ENCODE measurements around the gene ARSK. TPM values are rescaled to one million over a fixed set of nuclear protein-coding genes. Genes with fewer than 3 reads are reported as not detected.

The ARSK gene
- total and polyA plus RNA-seq, 2 of the 4 experiments (the other 2 are of a cell fraction), result 15.1 to 22.0 TPM

DNA sequence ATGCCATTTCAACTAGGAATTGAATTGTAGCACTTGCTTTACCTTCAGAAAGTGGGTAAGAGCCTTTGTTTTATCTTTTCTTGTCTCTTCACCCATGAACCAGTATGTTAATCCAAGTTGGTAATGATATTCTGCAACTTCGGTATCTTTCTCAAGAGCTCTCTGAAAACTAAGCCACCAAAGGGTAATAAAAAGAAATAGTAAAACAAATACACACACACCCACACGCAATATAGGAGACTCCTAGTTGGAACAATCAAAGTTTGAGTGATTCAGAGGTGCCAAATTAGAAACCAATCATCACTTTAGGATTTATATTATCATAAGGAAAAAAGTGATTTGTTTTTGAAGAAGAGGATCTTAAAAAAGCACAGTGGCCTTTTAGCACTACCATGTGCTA lies 30.5 kb upstream of the ARSK start:
- Histone ChIP-seq H3K36me3 (ENCODE audit: control insufficient read depth, insufficient read depth, low read length) (peaks cover 16% of the 10 kb centered on the region), H3K56ac (ENCODE audit: extremely low read depth, insufficient read depth, low read length) (no peak overlapping the region), H2AK9ac (replicated peaks; ENCODE audit: low read depth, low read length, poor library complexity) (no peak overlapping the region), H2AFZ (replicated peaks; ENCODE audit: low read length, poor library complexity) (no peak overlapping the region), H3K9ac (ENCODE audit: low read depth, low read length) (no peak overlapping the region), H4K91ac (ENCODE audit: insufficient read depth, low read depth, low read length) (no peak overlapping the region), H3K4ac (ENCODE audit: low read depth, low read length) (no peak overlapping the region), H3K4me1 (ENCODE audit: control insufficient read depth, insufficient read depth, low read length) (no peaks in the 10 kb centered on the region), H2BK5ac (ENCODE audit: low read depth, low read length, poor library complexity, severe bottlenecking) (no peak overlapping the region), H3K27ac (ENCODE audit: insufficient read depth, low read length) (no peak overlapping the region), H2BK120ac (ENCODE audit: low read depth, low read length) (no peak overlapping the region), H3K4me2 (ENCODE audit: low read depth, low read length) (no peak overlapping the region), H3K4me3 (ENCODE audit: insufficient read depth, low read depth, low read length) (no peak overlapping the region), H3K27me3 (ENCODE audit: control insufficient read depth, insufficient read depth, low read length) (no peaks in the 10 kb centered on the region), H4K20me1 (ENCODE audit: insufficient read depth, low read length) (no peaks in the 10 kb centered on the region), H2AK5ac (ENCODE audit: low read depth, low read length) (no peak overlapping the region), H3K14ac (replicated peaks; ENCODE audit: low read depth, low read length) (no peak overlapping the region), H3K18ac (ENCODE audit: low read depth, low read length) (no peak overlapping the region), H4K8ac (ENCODE audit: low read depth in 2 of 2, low read length in 2 of 2) (no peak overlapping the region), H3K9me3 (ENCODE audit: control insufficient read depth, insufficient read depth, low read length) (no peaks in the 10 kb centered on the region), H2BK15ac (ENCODE audit: low read depth, low read length) (no peak overlapping the region), H3K23ac (ENCODE audit: low read depth, low read length) (no peak overlapping the region), H2BK20ac (ENCODE audit: low read depth, low read length) (no peak overlapping the region), H4K5ac (ENCODE audit: low read depth, low read length) (no peak overlapping the region), H3K9me1 (ENCODE audit: insufficient read depth, low read length) (peaks cover 3% of the 10 kb centered on the region; the same call in 1 of the 2 replicates), H3K79me1 (ENCODE audit: low read depth in 1 of 2, low read length in 2 of 2) (peaks cover 13 to 20% of the 10 kb centered on the region in 2 experiments; a peak in 2 of 4 replicates)
- in situ Hi-C loops (cut with MboI; ENCODE audit: low sequenced_read_pairs), result no loop called here
- CTCF ChIA-PET, result no interaction called here
- TF ChIP-seq MXI1 (IDR thresholded peaks at IDR 0.05; ENCODE audit: borderline replicate concordance, low read depth, low read length) (no peak), NFE2L2 (IDR thresholded peaks at IDR 0.05; ENCODE audit: low read depth, low read length) (no peak), MAZ (IDR thresholded peaks at IDR 0.05; ENCODE audit: borderline replicate concordance, low read depth, low read length) (no peak), RFX5 (IDR thresholded peaks at IDR 0.05; ENCODE audit: low read depth, low read length) (no peak), RAD21 (IDR thresholded peaks at IDR 0.05; ENCODE audit: low read length) (no peak), ELK1 (IDR thresholded peaks at IDR 0.05; ENCODE audit: borderline replicate concordance, low read depth, low read length) (no peak), POLR2A (IDR thresholded peaks at IDR 0.05; ENCODE audit: low read depth, low read length) (no peak), CEBPB (IDR thresholded peaks at IDR 0.05; ENCODE audit: low read depth, low read length) (no peak), BHLHE40 (IDR thresholded peaks at IDR 0.05; ENCODE audit: low read depth, low read length) (no peak)
- TF ChIP-seq, protein P1, sequence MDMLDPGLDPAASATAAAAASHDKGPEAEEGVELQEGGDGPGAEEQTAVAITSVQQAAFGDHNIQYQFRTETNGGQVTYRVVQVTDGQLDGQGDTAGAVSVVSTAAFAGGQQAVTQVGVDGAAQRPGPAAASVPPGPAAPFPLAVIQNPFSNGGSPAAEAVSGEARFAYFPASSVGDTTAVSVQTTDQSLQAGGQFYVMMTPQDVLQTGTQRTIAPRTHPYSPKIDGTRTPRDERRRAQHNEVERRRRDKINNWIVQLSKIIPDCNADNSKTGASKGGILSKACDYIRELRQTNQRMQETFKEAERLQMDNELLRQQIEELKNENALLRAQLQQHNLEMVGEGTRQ (IDR thresholded peaks at IDR 0.05; ENCODE audit: low read depth, low read length), result no peak
- TF ChIP-seq, protein P2, sequence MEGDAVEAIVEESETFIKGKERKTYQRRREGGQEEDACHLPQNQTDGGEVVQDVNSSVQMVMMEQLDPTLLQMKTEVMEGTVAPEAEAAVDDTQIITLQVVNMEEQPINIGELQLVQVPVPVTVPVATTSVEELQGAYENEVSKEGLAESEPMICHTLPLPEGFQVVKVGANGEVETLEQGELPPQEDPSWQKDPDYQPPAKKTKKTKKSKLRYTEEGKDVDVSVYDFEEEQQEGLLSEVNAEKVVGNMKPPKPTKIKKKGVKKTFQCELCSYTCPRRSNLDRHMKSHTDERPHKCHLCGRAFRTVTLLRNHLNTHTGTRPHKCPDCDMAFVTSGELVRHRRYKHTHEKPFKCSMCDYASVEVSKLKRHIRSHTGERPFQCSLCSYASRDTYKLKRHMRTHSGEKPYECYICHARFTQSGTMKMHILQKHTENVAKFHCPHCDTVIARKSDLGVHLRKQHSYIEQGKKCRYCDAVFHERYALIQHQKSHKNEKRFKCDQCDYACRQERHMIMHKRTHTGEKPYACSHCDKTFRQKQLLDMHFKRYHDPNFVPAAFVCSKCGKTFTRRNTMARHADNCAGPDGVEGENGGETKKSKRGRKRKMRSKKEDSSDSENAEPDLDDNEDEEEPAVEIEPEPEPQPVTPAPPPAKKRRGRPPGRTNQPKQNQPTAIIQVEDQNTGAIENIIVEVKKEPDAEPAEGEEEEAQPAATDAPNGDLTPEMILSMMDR (conservative IDR thresholded peaks at IDR 0.05; ENCODE audit: low read depth, low read length), result no peak
- POLR2A ChIA-PET (ENCODE audit: unreplicated experiment), result no interaction called here
- ATAC-seq (ENCODE audit: low read depth), result no peak
- no peak for DNase-seq
- intact Hi-C loops (cut with micrococcal nuclease), result no loop called here
- no TSS peak for BruUV-seq (replicated peaks)
- no CpG with 5 or more reads among the region's 2 CpGs for WGBS, 2 experiments (ENCODE audit: extremely low coverage in 2 of 2, insufficient read length in 1 of 2)
- dilution Hi-C loops (cut with HindIII; ENCODE audit: low sequenced_read_pairs, unreplicated experiment), result no loop called here
